HEK293 (cell line): Measurements from ENCODE around the gene CCDC167.

Experiments
- KLF8 ChIP-seq: fragments of 450-650 bp; formaldehyde crosslinking; IDR thresholded peaks from 2 replicates; pipeline ENCODE4 v1.5.1; 2016; ENCODE audit warnings: missing biosample characterization, missing genetic modification characterization
- MZF1 ChIP-seq: fragments of 450-650 bp; formaldehyde crosslinking; IDR thresholded peaks from 2 replicates; pipeline ENCODE4 v1.5.1; 2017; ENCODE audit warnings: missing biosample characterization, missing genetic modification characterization, borderline replicate concordance
- SP2 ChIP-seq: fragments of 450-650 bp; formaldehyde crosslinking; IDR thresholded peaks from 2 replicates; pipeline ENCODE4 v1.5.1; 2016; ENCODE audit warnings: missing biosample characterization, missing genetic modification characterization
- YY1 ChIP-seq: fragments of 450-650 bp; formaldehyde crosslinking; IDR thresholded peaks from 2 replicates; pipeline ENCODE4 v1.5.1; 2018; ENCODE audit warnings: missing biosample characterization, missing genetic modification characterization
- ZBTB26 ChIP-seq: fragments of 450-650 bp; formaldehyde crosslinking; optimal IDR thresholded peaks from 2 replicates; pipeline ENCODE3; 2016; ENCODE audit warnings: missing biosample characterization, mild to moderate bottlenecking, missing genetic modification characterization
- ZBTB8A ChIP-seq: fragments of 450-650 bp; formaldehyde crosslinking; IDR thresholded peaks from 2 replicates; pipeline ENCODE4 v1.5.1; 2016; ENCODE audit warnings: missing biosample characterization, missing genetic modification characterization
- ZNF132 ChIP-seq: fragments of 450-650 bp; formaldehyde crosslinking; IDR thresholded peaks from 2 replicates; pipeline ENCODE4 v1.5.1; 2017; ENCODE audit warnings: missing biosample characterization, missing genetic modification characterization, borderline replicate concordance
- ZNF530 ChIP-seq: fragments of 450-650 bp; formaldehyde crosslinking; IDR thresholded peaks from 2 replicates; pipeline ENCODE4 v1.5.1; 2016; ENCODE audit warnings: low read depth, missing biosample characterization, missing genetic modification characterization
- ZNF585B ChIP-seq: fragments of 450-650 bp; formaldehyde crosslinking; IDR thresholded peaks from 2 replicates; pipeline ENCODE4 v1.5.1; 2016; ENCODE audit warnings: missing biosample characterization, missing genetic modification characterization
- ZNF629 ChIP-seq: fragments of 450-650 bp; formaldehyde crosslinking; IDR thresholded peaks from 2 replicates; pipeline ENCODE4 v1.5.1; 2017; ENCODE audit warnings: missing biosample characterization, missing genetic modification characterization
- ZNF658 ChIP-seq: fragments of 450-650 bp; formaldehyde crosslinking; IDR thresholded peaks from 2 replicates; pipeline ENCODE4; 2016; ENCODE audit warnings: missing biosample characterization, missing genetic modification characterization
- ZNF792 ChIP-seq: fragments of 450-650 bp; formaldehyde crosslinking; IDR thresholded peaks from 2 replicates; pipeline ENCODE4 v1.5.1; 2016; ENCODE audit warnings: missing biosample characterization, missing genetic modification characterization
- ZNF837 ChIP-seq: fragments of 450-650 bp; formaldehyde crosslinking; IDR thresholded peaks from 2 replicates; pipeline ENCODE4 v1.5.1; 2016; ENCODE audit warnings: missing biosample characterization, missing genetic modification characterization
- TF ChIP-seq, protein P1 (sequence below): fragments of 450-650 bp; formaldehyde crosslinking; IDR thresholded peaks from 2 replicates; pipeline ENCODE4 v1.5.1; 2016; ENCODE audit warnings: missing biosample characterization, missing genetic modification characterization

GRCh38 chr6:37532122-37532521 is 32.4 kb upstream of the CCDC167 start:
- TF ChIP-seq ZNF792 (tag by site-specific recombination) = no peak
- no peak for TF ChIP-seq ZNF132 (tag by site-specific recombination)
- TF ChIP-seq ZBTB8A (tag by site-specific recombination) = no peak
- no peak for TF ChIP-seq SP2
- TF ChIP-seq ZNF530 = no peak
- TF ChIP-seq ZBTB26 (tag by site-specific recombination) = no peak
- no peak for TF ChIP-seq MZF1
- TF ChIP-seq, protein P1, sequence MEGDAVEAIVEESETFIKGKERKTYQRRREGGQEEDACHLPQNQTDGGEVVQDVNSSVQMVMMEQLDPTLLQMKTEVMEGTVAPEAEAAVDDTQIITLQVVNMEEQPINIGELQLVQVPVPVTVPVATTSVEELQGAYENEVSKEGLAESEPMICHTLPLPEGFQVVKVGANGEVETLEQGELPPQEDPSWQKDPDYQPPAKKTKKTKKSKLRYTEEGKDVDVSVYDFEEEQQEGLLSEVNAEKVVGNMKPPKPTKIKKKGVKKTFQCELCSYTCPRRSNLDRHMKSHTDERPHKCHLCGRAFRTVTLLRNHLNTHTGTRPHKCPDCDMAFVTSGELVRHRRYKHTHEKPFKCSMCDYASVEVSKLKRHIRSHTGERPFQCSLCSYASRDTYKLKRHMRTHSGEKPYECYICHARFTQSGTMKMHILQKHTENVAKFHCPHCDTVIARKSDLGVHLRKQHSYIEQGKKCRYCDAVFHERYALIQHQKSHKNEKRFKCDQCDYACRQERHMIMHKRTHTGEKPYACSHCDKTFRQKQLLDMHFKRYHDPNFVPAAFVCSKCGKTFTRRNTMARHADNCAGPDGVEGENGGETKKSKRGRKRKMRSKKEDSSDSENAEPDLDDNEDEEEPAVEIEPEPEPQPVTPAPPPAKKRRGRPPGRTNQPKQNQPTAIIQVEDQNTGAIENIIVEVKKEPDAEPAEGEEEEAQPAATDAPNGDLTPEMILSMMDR (tag by site-specific recombination) = no peak
- TF ChIP-seq YY1 (tag by site-specific recombination) = no peak
- no peak for TF ChIP-seq KLF8 (tag by site-specific recombination)
- TF ChIP-seq ZNF658 = no peak
- no peak for TF ChIP-seq ZNF629 (tag by site-specific recombination)
- no peak for TF ChIP-seq ZNF837
- no peak for TF ChIP-seq ZNF585B (tag by site-specific recombination)
